ENCODE results near the gene TADA2A.

GRCh38 chr17:37488009-37488604 is 81.4 kb downstream of the TADA2A start:
- TF ChIP-seq, protein P1, sequence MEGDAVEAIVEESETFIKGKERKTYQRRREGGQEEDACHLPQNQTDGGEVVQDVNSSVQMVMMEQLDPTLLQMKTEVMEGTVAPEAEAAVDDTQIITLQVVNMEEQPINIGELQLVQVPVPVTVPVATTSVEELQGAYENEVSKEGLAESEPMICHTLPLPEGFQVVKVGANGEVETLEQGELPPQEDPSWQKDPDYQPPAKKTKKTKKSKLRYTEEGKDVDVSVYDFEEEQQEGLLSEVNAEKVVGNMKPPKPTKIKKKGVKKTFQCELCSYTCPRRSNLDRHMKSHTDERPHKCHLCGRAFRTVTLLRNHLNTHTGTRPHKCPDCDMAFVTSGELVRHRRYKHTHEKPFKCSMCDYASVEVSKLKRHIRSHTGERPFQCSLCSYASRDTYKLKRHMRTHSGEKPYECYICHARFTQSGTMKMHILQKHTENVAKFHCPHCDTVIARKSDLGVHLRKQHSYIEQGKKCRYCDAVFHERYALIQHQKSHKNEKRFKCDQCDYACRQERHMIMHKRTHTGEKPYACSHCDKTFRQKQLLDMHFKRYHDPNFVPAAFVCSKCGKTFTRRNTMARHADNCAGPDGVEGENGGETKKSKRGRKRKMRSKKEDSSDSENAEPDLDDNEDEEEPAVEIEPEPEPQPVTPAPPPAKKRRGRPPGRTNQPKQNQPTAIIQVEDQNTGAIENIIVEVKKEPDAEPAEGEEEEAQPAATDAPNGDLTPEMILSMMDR (optimal IDR thresholded peaks at IDR 0.05 in 1 of 3, IDR thresholded peaks at IDR 0.05 in 1 of 3, conservative IDR thresholded peaks at IDR 0.05 in 1 of 3; ENCODE audit: extremely low read depth in 1 of 3, insufficient read depth in 2 of 3, low read length in 3 of 3) = no peak
- TF ChIP-seq EZH2 (IDR thresholded peaks at IDR 0.05; ENCODE audit: low read length) = no peak

Measured in keratinocyte (primary cell).